Natural killer cell treated with Interleukin-12 subunit alpha and Interleukin-12 subunit beta and Interleukin-15 and Interleukin-18, amount 100 ng/mL, for 72 hours (primary cell): ENCODE measurements around the gene FAM120A. TPM values are rescaled to one million over a fixed set of nuclear protein-coding genes. Genes with fewer than 3 reads are reported as not detected.

Source experiments
- ATAC-seq, 2 donors: fragments of 150-1000 bp; cut with Tn5 transposase in 1 of 2; sonication (Bioruptor Pico), chemical (Tn5 transposase) in 1 of 2; 2 replicates each; pipeline ENCODE4 v1.10.0; 2021
- DNase-seq: peaks from one replicate; pipeline ENCODE4 v3.0.0; 2022; ENCODE audit warnings: low spot score
- H3K27ac Mint-ChIP-seq, 2 donors: 1 replicate in 1 of 2; 2 replicates in 1 of 2; pipeline ENCODE4 v1.8.0; 2022; ENCODE audit warnings: mixed read lengths in 2 of 2, mild to moderate bottlenecking in 1 of 2, moderate library complexity in 1 of 2
- H3K27me3 Mint-ChIP-seq, 2 donors: 1 replicate in 1 of 2; 2 replicates in 1 of 2; pipeline ENCODE4 v1.8.0; 2022; ENCODE audit warnings: mixed read lengths in 2 of 2
- H3K36me3 Mint-ChIP-seq: one replicate; pipeline ENCODE4 v1.8.0; 2022; ENCODE audit warnings: mixed read lengths
- H3K4me1 Mint-ChIP-seq, 2 donors: 1 replicate in 1 of 2; 2 replicates in 1 of 2; pipeline ENCODE4 v1.8.0; 2022; ENCODE audit warnings: low read depth in 2 of 2, mixed read lengths in 2 of 2, mild to moderate bottlenecking in 1 of 2
- H3K4me3 Mint-ChIP-seq: one replicate; pipeline ENCODE4 v1.8.0; 2022; ENCODE audit warnings: mixed read lengths
- H3K9me3 Mint-ChIP-seq: 2 replicates; pipeline ENCODE4 v1.8.0; 2022; ENCODE audit warnings: mixed read lengths
- total RNA-seq, 2 donors: library from RNA; stranded (reverse); gene quantifications; one replicate each; pipeline ENCODE4 v1.2.3, GENCODE V29; 2022

Gene FAM120A
- total RNA-seq, 2 donors from 2014 or later = 138 to 154 TPM

DNA sequence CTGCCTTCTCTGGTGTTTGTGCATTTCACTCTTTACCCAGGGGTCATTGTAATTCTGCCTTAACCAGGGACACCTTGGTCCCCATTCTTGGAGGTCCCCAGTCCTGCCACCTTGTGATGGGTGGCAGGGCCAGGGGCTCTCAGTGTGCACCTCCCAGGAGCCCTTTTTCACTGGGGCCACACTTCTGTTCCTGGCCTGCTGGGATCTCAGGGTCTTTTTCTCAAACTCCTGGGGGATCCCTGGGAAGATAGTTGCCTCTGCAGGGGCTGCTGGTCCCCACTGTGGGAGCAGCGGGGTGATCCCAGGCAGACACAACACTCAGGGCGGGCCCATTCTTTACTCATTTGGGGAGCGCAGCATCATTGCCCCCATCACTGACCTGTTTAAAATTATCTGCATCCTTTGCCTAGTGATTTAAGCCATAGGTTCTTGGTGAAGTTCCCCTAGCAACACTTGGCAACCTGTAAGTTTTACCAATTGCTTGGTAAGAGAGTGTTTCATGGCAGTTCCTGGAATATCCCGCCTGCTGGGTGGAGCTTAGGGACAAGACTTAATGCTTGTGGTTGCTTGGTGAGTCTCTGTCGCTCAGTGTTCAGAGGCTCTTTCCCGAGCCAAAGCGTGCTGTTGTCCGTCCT, 140.6 kb downstream of the FAM120A start:
- no peak overlapping the region for H3K4me3 Mint-ChIP-seq
- no peaks in the 10 kb centered on the region for H3K27me3 Mint-ChIP-seq
- H3K4me1 Mint-ChIP-seq = peaks cover 22 to 24% of the 10 kb centered on the region in 2 donors
- no peak overlapping the region for H3K27ac Mint-ChIP-seq
- no peaks in the 10 kb centered on the region for H3K36me3 Mint-ChIP-seq
- ATAC-seq = no peak
- H3K9me3 Mint-ChIP-seq = no peaks in the 10 kb centered on the region
- DNase-seq = no peak

DNA sequence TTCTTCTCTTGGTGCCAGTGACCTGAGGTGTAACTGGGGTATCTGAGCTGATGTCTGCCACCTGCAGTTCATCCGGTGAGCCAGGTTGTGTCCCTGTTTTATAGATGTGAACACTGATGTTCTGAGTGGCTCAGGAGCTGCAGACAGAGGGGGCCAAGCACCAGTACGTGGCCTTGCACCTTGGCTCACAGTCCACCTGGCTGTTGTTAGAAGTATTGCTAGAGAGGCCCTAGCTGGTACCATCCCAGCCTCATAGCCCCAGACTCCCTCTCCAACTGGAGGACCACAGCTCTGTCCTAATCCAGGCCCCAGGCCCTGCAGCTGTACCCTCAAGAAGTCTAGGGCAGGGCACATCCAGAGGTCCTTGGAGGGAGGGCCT, 141.1 kb downstream of the FAM120A start:
- Mint-ChIP-seq H3K4me3 (no peak overlapping the region), H3K27me3 (no peaks in the 10 kb centered on the region), H3K27ac (no peak overlapping the region), H3K9me3 (no peaks in the 10 kb centered on the region), H3K4me1 (peaks cover 22 to 23% of the 10 kb centered on the region in 2 donors), H3K36me3 (no peaks in the 10 kb centered on the region)
- no peak for DNase-seq
- no peak for ATAC-seq

DNA sequence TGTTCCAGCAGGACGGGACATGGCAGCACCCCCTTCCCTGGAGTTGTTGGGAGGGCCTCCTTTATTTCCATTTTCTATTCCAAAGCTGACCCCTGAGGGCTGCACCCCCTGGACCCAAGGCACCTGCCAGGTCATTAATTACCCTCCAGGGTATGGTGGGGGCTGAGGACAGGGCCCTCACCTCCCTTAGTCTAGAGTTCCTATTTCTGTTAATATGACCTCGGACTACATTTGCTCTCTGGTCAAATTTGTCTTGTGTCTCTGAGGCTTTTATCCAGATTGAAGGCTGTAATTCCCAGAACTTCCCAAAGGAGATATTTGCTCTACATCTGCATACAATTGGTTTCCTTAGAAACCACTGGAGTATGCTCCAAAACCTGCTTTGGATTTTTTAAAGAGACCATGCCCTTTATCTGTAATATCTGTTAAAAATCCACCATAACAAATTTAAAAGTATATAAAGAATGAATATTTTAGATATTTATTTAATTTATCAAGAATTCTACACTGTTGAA, 141.7 kb downstream of the FAM120A start:
- Mint-ChIP-seq H3K27me3 (no peaks in the 10 kb centered on the region), H3K4me3 (no peak overlapping the region), H3K4me1 (peaks cover 20 to 22% of the 10 kb centered on the region in 2 donors), H3K9me3 (no peaks in the 10 kb centered on the region), H3K36me3 (no peaks in the 10 kb centered on the region), H3K27ac (no peak overlapping the region)
- DNase-seq (no peak), ATAC-seq (no peak)

DNA sequence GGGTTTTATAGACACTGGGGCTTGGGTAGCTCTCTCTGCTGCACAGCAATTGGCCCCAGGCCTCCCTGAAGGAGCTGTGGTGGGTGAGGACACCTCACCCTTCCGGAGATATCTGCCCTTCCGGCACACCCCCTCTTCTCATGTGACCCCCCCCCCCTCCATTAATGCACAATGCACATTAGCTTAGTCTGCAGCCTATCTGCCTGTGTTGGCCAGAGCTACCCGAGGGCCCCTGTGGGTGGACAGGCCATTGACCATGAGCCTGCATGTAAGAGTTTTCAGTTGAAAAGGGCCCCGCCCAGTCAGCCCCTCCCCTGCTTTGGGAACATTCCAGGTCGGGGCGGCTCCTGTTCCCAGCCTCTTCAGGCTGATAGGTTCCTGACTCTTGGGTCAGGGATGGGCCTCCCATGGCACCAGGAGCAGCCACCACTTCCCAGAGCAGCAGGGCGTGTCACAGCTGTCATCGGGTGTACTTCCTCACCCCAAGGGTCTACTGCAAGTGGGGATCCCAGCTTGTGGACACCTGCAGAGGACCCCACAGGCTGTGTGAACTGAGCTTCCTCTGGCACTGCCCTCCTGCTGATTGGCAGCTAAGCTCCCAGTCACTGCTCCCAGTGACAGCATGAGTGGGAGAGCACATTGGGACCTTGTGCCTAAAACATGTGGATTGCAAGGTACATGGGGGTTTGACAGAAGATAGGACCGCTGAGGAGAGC, 142.7 kb downstream of the FAM120A start:
- Mint-ChIP-seq H3K27me3 (no peaks in the 10 kb centered on the region), H3K9me3 (no peaks in the 10 kb centered on the region), H3K27ac (no peak overlapping the region), H3K4me3 (no peak overlapping the region), H3K36me3 (no peaks in the 10 kb centered on the region), H3K4me1 (peaks cover 25 to 32% of the 10 kb centered on the region in 2 donors)
- DNase-seq = no peak
- ATAC-seq = no peak

DNA sequence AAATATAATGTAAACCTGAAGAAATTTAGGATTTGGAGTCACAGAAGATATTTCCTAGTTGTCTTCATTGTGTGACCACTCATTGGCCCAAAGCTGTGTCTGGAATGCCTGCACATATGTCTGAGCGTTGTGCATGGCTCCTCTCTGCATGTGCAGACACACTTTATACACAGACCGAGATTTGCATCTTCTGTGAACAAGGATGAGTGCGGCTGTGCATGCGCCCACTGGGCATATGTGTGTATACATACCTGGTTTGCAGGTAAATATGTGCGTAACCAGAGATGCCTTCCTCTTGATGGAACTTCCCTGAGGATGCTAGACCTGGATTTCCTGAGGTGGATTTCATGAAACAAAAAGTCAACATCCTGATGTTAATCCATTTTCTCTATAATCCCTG, 144.0 kb downstream of the FAM120A start:
- no peak overlapping the region for H3K4me3 Mint-ChIP-seq
- H3K36me3 Mint-ChIP-seq = no peaks in the 10 kb centered on the region
- no peak overlapping the region for H3K27ac Mint-ChIP-seq
- DNase-seq (no peak), ATAC-seq (no peak)
- no peaks in the 10 kb centered on the region for H3K9me3 Mint-ChIP-seq
- no peaks in the 10 kb centered on the region for H3K27me3 Mint-ChIP-seq
- peaks cover 28 to 34% of the 10 kb centered on the region in 2 donors for H3K4me1 Mint-ChIP-seq

DNA sequence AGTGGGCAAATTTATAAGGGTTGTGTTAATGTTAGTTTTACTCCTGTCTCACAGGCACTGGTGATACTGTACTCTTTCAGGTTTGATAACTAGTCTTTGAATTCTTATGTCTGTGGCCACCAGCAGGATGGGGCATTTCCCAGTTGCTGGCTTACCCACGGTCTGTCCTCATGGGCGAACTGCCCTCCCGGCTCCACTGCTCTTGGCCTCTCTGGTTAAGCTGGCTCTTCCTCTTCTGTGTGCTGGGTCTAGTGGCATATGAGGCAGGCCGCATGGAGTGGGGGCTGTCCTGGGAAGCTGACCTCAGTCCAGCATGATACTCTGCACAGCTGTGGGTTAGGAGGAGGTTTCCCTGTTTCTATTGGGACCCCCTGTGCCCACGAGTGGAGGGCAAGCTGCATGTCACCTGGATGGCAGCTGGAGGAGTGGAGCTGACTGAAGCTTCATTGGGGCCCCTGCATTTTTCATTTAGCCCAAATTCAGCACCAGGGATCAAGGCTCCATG, 144.4 kb downstream of the FAM120A start:
- Mint-ChIP-seq H3K36me3 (no peaks in the 10 kb centered on the region), H3K4me1 (peaks cover 30 to 34% of the 10 kb centered on the region in 2 donors), H3K27ac (no peak overlapping the region), H3K9me3 (no peaks in the 10 kb centered on the region), H3K27me3 (no peaks in the 10 kb centered on the region), H3K4me3 (no peak overlapping the region)
- DNase-seq (no peak), ATAC-seq (no peak)

DNA sequence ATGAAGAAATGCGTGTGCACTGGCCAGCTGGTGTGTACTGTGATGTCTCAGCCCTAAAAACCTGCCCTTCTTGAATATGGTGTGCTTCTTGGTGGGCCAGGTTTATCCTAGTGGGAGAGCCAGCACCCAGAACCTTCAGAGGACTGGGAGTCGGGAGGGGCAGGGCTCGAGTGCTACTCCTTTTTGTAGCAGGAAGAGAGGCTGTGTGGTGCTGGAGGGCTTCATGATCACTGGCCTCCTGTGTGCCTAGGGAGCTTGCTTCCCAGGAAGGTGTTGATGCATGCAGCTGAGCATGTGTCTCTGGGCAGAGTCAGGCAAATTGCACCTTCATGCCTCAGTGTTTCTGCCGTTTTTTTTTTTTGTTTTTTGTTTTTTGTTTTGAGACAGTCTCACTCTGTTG, 144.9 kb downstream of the FAM120A start:
- Mint-ChIP-seq H3K4me1 (peaks cover 35 to 36% of the 10 kb centered on the region in 2 donors), H3K9me3 (no peaks in the 10 kb centered on the region), H3K27ac (no peak overlapping the region), H3K4me3 (no peak overlapping the region), H3K27me3 (no peaks in the 10 kb centered on the region), H3K36me3 (no peaks in the 10 kb centered on the region)
- ATAC-seq (no peak), DNase-seq (no peak)

DNA sequence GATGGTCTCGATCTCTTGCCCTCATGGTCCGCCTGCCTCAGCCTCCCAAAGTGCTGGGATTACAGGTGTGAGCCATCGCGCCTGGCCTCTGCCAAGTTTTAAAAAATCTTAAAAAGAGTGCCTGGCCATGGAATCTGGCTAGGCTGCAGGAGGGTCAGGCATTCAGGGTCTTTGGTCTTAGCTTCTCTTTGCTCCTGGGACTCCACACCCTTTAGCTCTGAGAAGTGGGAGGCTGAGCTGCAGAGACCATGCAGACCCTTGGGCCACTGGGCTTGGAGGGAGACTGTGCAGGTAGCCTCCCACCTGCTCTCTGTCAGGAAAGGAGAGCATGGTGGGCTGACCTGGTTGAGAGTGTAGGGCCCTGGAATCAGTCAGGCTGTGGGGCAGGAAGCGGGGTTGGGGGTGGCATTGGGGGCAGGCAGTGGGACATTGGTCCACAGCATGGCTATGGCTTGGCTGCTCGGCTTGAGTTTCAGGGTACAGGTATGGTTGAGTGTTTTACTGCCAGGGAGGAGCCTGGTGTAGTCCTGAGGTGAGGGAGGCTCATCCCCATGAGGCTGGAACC, 145.7 kb downstream of the FAM120A start:
- H3K27me3 Mint-ChIP-seq = no peaks in the 10 kb centered on the region
- no peaks in the 10 kb centered on the region for H3K36me3 Mint-ChIP-seq
- no peaks in the 10 kb centered on the region for H3K9me3 Mint-ChIP-seq
- H3K4me3 Mint-ChIP-seq = no peak overlapping the region
- peaks cover 36 to 37% of the 10 kb centered on the region in 2 donors for H3K4me1 Mint-ChIP-seq
- DNase-seq (no peak), ATAC-seq (no peak)
- H3K27ac Mint-ChIP-seq = no peak overlapping the region

DNA sequence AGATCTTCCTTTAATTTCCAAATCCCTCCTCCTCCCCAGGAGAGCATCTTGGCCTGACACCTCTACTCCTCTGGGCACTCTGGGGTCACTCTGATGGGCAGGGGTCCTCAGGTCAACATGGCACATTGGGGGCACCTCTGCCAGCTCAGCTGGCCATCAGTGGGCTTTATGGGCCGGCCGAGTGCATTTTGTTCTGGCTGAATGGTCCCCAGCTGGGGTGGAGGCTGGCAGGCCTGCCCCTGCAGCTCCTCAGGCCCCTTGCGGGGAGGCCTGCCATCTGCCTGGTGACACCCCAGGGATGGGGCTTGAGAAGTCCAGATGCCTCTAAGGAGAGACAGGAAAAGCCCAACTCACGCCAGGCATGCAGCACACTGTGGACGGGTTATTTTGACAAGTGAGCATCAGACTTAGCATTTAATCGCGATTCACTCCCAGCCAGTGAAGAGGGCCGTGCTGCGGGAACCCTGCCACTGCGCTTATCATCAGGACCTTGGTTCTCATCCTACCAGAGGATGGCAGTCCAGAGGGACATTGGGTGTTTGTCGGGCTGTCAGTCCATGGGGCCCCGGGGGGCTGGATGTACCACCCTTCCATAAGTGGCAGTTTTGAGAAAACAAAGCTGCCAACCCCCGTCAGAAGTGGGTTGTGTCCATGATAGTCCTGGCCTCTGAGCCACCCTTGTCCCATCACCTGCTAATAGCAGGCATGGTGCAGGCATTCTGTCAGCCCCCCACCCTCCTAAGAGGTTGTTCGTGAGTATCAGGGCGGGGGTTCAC, 146.6 kb downstream of the FAM120A start:
- ATAC-seq (no peak), DNase-seq (no peak)
- Mint-ChIP-seq H3K27ac (no peak overlapping the region), H3K9me3 (no peaks in the 10 kb centered on the region), H3K4me1 (peaks cover 36 to 37% of the 10 kb centered on the region in 2 donors), H3K4me3 (no peak overlapping the region), H3K27me3 (no peaks in the 10 kb centered on the region), H3K36me3 (no peaks in the 10 kb centered on the region)

DNA sequence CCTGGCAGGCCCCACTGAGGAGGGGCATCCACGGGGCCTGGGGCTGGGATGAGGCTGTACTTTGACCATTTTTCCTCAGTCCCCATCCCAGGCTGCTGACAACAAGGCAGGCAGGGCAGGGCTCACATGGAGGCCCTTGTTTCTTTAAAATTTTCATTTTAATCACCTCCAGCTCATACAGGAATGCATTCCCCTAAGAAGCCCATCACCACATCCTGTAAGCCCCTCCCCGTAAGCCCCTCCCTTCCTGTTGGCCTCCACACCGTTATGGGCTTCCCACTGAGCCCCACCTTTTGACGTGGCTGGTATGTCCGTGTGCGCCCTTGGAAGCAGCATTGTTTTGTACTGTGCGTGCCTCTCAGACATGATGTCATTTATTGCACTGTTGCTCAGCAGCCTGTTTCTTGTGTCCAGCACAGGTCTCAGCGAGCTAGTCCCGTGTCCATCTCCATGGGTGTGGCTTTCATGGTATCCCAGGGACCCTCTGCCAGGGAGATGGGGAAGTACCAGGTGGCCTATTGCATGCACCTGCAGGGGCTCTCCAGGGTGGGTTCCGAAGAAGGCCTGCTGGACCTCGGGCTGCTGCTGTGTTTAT, 147.3 kb downstream of the FAM120A start:
- peaks cover 36 to 40% of the 10 kb centered on the region in 2 donors for H3K4me1 Mint-ChIP-seq
- H3K4me3 Mint-ChIP-seq = no peak overlapping the region
- H3K9me3 Mint-ChIP-seq = no peaks in the 10 kb centered on the region
- no peak overlapping the region for H3K27ac Mint-ChIP-seq
- ATAC-seq (peak in 1 of 2 donors; percentile 30), DNase-seq (no peak)
- H3K36me3 Mint-ChIP-seq = no peaks in the 10 kb centered on the region
- H3K27me3 Mint-ChIP-seq = no peaks in the 10 kb centered on the region

DNA sequence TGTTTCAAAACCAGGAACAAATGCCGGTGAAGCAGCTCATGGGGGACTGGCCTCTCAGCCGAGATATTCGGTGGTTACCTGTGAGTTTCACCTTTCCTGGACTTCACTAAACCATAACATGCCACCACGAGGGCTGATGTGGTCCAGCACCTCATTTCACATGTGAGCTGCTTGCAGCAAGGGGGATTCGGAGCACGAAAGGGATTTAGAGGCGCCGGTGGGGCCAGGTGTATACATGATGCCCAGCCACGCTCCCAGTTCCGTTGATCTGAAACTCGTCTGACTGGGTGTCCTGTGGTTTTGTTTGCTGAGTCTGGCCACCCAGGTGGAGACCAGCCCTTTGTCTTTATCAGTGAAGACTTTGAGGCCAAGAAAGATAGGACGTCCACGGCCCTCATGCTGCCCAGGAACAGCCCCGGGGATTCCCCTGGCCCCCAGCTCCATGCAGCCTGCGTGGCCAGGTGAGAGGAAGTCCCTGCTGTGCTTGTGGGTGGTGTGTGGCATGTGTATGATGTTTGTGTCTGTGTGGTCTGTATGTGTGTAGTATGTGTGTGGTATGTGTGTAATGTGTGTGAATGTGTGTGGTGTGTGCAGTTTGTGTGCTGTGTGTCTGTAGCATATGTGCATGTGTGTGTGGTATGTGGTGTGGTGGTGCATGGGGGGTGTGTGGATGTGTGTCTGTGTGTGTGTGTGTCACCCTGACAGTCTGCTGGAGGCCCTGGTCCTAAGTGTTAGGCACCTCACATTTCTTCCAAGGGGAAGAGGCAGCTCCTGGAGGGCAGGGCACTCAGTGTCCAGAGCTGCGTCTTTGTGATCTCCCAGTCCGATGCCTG, 148.3 kb downstream of the FAM120A start:
- no peaks in the 10 kb centered on the region for H3K36me3 Mint-ChIP-seq
- ATAC-seq (no peak), DNase-seq (no peak)
- no peaks in the 10 kb centered on the region for H3K9me3 Mint-ChIP-seq
- H3K27ac Mint-ChIP-seq = no peak overlapping the region
- no peaks in the 10 kb centered on the region for H3K27me3 Mint-ChIP-seq
- H3K4me1 Mint-ChIP-seq = peaks cover 36 to 40% of the 10 kb centered on the region in 2 donors
- H3K4me3 Mint-ChIP-seq = no peak overlapping the region

DNA sequence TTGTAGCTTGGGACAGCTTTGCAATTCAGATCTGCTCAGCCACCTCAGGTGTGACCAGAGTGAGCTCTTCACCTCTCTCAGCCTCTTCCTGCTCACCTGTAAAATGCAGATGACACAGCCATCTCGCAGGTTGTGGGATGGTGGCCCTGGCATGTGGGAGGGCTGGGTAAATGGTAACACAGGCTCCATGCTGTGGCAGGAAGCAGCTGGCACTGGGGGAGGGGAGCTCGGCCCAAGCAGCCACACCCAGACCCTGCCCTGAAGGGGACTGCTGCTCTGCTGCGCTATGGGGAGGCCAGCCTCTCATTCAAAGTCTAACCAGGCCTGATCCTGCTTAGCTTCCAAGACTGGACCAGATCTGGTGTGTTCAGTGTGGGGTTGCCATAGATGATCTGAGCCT, 149.0 kb downstream of the FAM120A start:
- no peak for ATAC-seq
- peaks cover 36 to 42% of the 10 kb centered on the region in 2 donors for H3K4me1 Mint-ChIP-seq
- H3K27ac Mint-ChIP-seq = peak overlapping the region in 1 of 2 donors; percentile 48

More for the DNA sequence above, 149.0 kb downstream of the FAM120A start:
- no peak for DNase-seq
- no peaks in the 10 kb centered on the region for H3K27me3 Mint-ChIP-seq
- no peak overlapping the region for H3K4me3 Mint-ChIP-seq
- H3K36me3 Mint-ChIP-seq = no peaks in the 10 kb centered on the region
- H3K9me3 Mint-ChIP-seq = no peaks in the 10 kb centered on the region
